Gastrocnemius medialis (tissue), 4 donors: ENCODE data around the gene PLCXD3. TPM values are rescaled to one million over a fixed set of nuclear protein-coding genes. Genes with fewer than 3 reads are reported as not detected.

ENCODE experiments used
- ATAC-seq, 2 donors: fragments of 150-250 bp; one replicate each; pipeline ENCODE4 v1.9.1; 2016
- DNase-seq, 2 donors: peaks; one replicate each; pipeline ENCODE4 v3.0.0-alpha.2; 2019
- H3K27ac ChIP-seq, 4 donors: fragments of 200-600 bp; sonication (generic); 1 replicate in 1 of 4; 2 replicates in 3 of 4; pipeline ENCODE4 v1.5.1; 2016 to 2018; ENCODE audit warnings: mild to moderate bottlenecking in 2 of 4, moderate library complexity in 1 of 4
- H3K27me3 ChIP-seq, 3 donors: fragments of 200-600 bp; sonication (generic) in 2 of 3; 1 replicate in 1 of 3; 2 replicates in 2 of 3; pipeline versions ENCODE4 v1.5.1 to v1.6.0; 2016 to 2019; ENCODE audit warnings: mild to moderate bottlenecking in 1 of 3, moderate library complexity in 1 of 3
- H3K36me3 ChIP-seq, 2 donors: fragments of 200-600 bp; sonication (generic) in 1 of 2; one replicate each; pipeline ENCODE4 v1.5.1; 2017 to 2018
- H3K4me1 ChIP-seq, 2 donors: fragments of 200-600 bp; sonication (generic) in 1 of 2; one replicate each; pipeline ENCODE4 v1.5.1; 2016 to 2017; ENCODE audit warnings: mild to moderate bottlenecking in 2 of 2
- H3K4me3 ChIP-seq, 4 donors: fragments of 200-600 bp; sonication (generic) in 3 of 4; 1 replicate in 1 of 4; 2 replicates in 3 of 4; pipeline ENCODE4 v1.5.1; 2016 to 2019; ENCODE audit warnings: mild to moderate bottlenecking in 2 of 4
- H3K9me3 ChIP-seq, 3 donors: fragments of 200-600 bp; sonication (generic) in 2 of 3; 1 replicate in 1 of 3; 2 replicates in 2 of 3; pipeline ENCODE4 v1.5.1; 2016 to 2019
- CTCF ChIP-seq, 5 experiments: fragments of 450-650 bp in 3 of 5; fragments of 200-600 bp in 2 of 5; sonication (generic) in 2 of 5; IDR thresholded peaks in 4 of 5; conservative IDR thresholded peaks in 1 of 5; 1 replicate in 4 of 5; 2 replicates in 1 of 5; pipeline ENCODE4 v1.5.1; 2016 to 2019; ENCODE audit warnings: antibody characterized with exemption in 5 of 5, mild to moderate bottlenecking in 3 of 5, moderate library complexity in 3 of 5
- POLR2A ChIP-seq, 2 donors: fragments of 450-650 bp; IDR thresholded peaks; one replicate each; pipeline ENCODE4 v1.6.1; 2017; ENCODE audit warnings: antibody characterized with exemption in 2 of 2, mild to moderate bottlenecking in 2 of 2, moderate library complexity in 2 of 2
- in situ Hi-C, 4 donors: fragments of 200-750 bp; cut with MboI; loops; one replicate each; pipeline versions ENCODE4 v1.15.0 to v1.8.0; 2017; ENCODE audit warnings: low sequenced_read_pairs in 4 of 4
- intact Hi-C: fragments of 100-400 bp; cut with DNase I; formaldehyde crosslinking; loops from one replicate; pipeline ENCODE4 v1.15.1; 2023; ENCODE audit warnings: low total_unique reads
- total RNA-seq, 4 donors: library from RNA; depleted of rRNA; stranded (reverse); fragments of >200 nt; gene quantifications; one replicate each; pipeline versions ENCODE4 v1.1.0 to v1.2.3, GENCODE V29; 2016

Gene PLCXD3
- 1 to 10 TPM in 1 of 4 donors, under 1 TPM in 3; 0.49 to 1.2 (median 0.64) TPM for total RNA-seq

GRCh38 chr5:41510176-41510831, at the start of gene PLCXD3:
PLCXD3 (minus strand) TSS chr5:41510601; CDS start chr5:41510526, 75 bp downstream.
- H3K27me3 ChIP-seq = peaks cover 5 to 23% (median 16%) of the 10 kb centered on the region in 3 donors
- intact Hi-C loops (no loop called here), in situ Hi-C loops (no loop called here)
- H3K4me3 ChIP-seq = peak within 1 kb of the TSS; percentile 44 to 54 (median 47)
- peaks cover 0 to 12% of the 10 kb centered on the region in 2 donors for H3K4me1 ChIP-seq
- H3K36me3 ChIP-seq = no peaks in the 10 kb centered on the region
- no peak for DNase-seq
- no peak within 1 kb of the TSS for H3K27ac ChIP-seq
- TF ChIP-seq POLR2A (IDR thresholded peaks at IDR 0.05) = no peak
- no peak for TF ChIP-seq CTCF (IDR thresholded peaks at IDR 0.05 in 4 of 5, conservative IDR thresholded peaks at IDR 0.05 in 1 of 5)
- ATAC-seq = no peak
- H3K9me3 ChIP-seq = no peaks in the 10 kb centered on the region

GRCh38 chr5:41559184-41559583, 48.8 kb upstream of the PLCXD3 start:
- Histone ChIP-seq H3K36me3 (no peaks in the 10 kb centered on the region), H3K4me1 (no peaks in the 10 kb centered on the region), H3K9me3 (no peaks in the 10 kb centered on the region), H3K27ac (no peak overlapping the region), H3K27me3 (no peaks in the 10 kb centered on the region), H3K4me3 (no peak overlapping the region)
- no peak for DNase-seq
- no peak for ATAC-seq
- no peak for TF ChIP-seq POLR2A (IDR thresholded peaks at IDR 0.05)
- TF ChIP-seq CTCF (IDR thresholded peaks at IDR 0.05 in 4 of 5, conservative IDR thresholded peaks at IDR 0.05 in 1 of 5) = no peak
- intact Hi-C loops = no loop called here
- in situ Hi-C loops = no loop called here

- DNase-seq = no peak
- H3K4me1 ChIP-seq = no peaks in the 10 kb centered on the region
- H3K4me3 ChIP-seq = no peak overlapping the region
- intact Hi-C loops = no loop called here
- in situ Hi-C loops = no loop called here
- no peak overlapping the region for H3K27ac ChIP-seq
- no peak for ATAC-seq
- no peak for TF ChIP-seq POLR2A (IDR thresholded peaks at IDR 0.05)
- no peaks in the 10 kb centered on the region for H3K36me3 ChIP-seq
- no peaks in the 10 kb centered on the region for H3K9me3 ChIP-seq
- H3K27me3 ChIP-seq = no peaks in the 10 kb centered on the region
Observed at GRCh38 chr5:41558295-41558694, 47.9 kb upstream of the PLCXD3 start.

GRCh38 chr5:41547991-41548390, 37.6 kb upstream of the PLCXD3 start:
- H3K9me3 ChIP-seq = no peaks in the 10 kb centered on the region
- H3K4me1 ChIP-seq = no peaks in the 10 kb centered on the region
- TF ChIP-seq POLR2A (IDR thresholded peaks at IDR 0.05) (no peak), CTCF (IDR thresholded peaks at IDR 0.05 in 4 of 5, conservative IDR thresholded peaks at IDR 0.05 in 1 of 5) (no peak)
- in situ Hi-C loops = no loop called here
- intact Hi-C loops = no loop called here
- DNase-seq (no peak), ATAC-seq (no peak)
- no peak overlapping the region for H3K27ac ChIP-seq
- H3K36me3 ChIP-seq = no peaks in the 10 kb centered on the region
- H3K27me3 ChIP-seq = no peaks in the 10 kb centered on the region
- no peak overlapping the region for H3K4me3 ChIP-seq

- Histone ChIP-seq H3K27ac (no peak overlapping the region), H3K36me3 (no peaks in the 10 kb centered on the region), H3K4me3 (no peak overlapping the region), H3K9me3 (no peaks in the 10 kb centered on the region), H3K27me3 (no peaks in the 10 kb centered on the region), H3K4me1 (no peaks in the 10 kb centered on the region)
- in situ Hi-C loops = no loop called here
- no peak for ATAC-seq
- no peak for DNase-seq
- TF ChIP-seq CTCF (IDR thresholded peaks at IDR 0.05 in 4 of 5, conservative IDR thresholded peaks at IDR 0.05 in 1 of 5) = no peak
- TF ChIP-seq POLR2A (IDR thresholded peaks at IDR 0.05) = no peak
- intact Hi-C loops = no loop called here
Observed at GRCh38 chr5:41542183-41542582, 31.8 kb upstream of the PLCXD3 start.
